HepG2 (cell line): ENCODE results near the gene DYNLL2. TPM values are rescaled to one million over a fixed set of nuclear protein-coding genes. Genes with fewer than 3 reads are reported as not detected.
A peak's percentile ranks its signal among the peaks of the same experiment; 100 is the strongest.

Source experiments
- AFF4 ChIP-seq: sonication (generic); formaldehyde crosslinking; IDR thresholded peaks from 2 replicates; pipeline ENCODE4 v1.4.0; 2020; ENCODE audit warnings: missing genetic modification reagents
- ATF1 ChIP-seq: IDR thresholded peaks from 2 replicates; pipeline ENCODE4 v1.6.1; 2016; ENCODE audit warnings: mild to moderate bottlenecking, control low read depth
- BATF2 ChIP-seq: sonication (generic); formaldehyde crosslinking; IDR thresholded peaks from 2 replicates; pipeline ENCODE4 v1.8.0; 2022; ENCODE audit warnings: mild to moderate bottlenecking, missing genetic modification reagents, moderate library complexity
- CCDC6 ChIP-seq: sonication (generic); formaldehyde crosslinking; IDR thresholded peaks from 2 replicates; pipeline ENCODE4 v1.8.1; 2022; ENCODE audit warnings: mild to moderate bottlenecking, missing genetic modification reagents, moderate library complexity
- E2F1 ChIP-seq: sonication (generic); formaldehyde crosslinking; IDR thresholded peaks from 2 replicates; pipeline ENCODE4 v1.5.0; 2020; ENCODE audit warnings: missing genetic modification reagents
- EHMT2 ChIP-seq: fragments of 200-600 bp; sonication (generic); IDR thresholded peaks from 2 replicates; pipeline ENCODE4 v1.7.0; 2017; ENCODE audit warnings: antibody characterized with exemption, low read depth, low read length, borderline replicate concordance
- FOXO1 ChIP-seq: sonication (generic); formaldehyde crosslinking; IDR thresholded peaks from 2 replicates; pipeline ENCODE4 v1.4.0; 2020; ENCODE audit warnings: missing genetic modification reagents
- HES4 ChIP-seq: sonication (generic); formaldehyde crosslinking; IDR thresholded peaks from 2 replicates; pipeline ENCODE4 v1.9.0; 2021; ENCODE audit warnings: mild to moderate bottlenecking, missing genetic modification reagents, borderline replicate concordance
- HNF4A ChIP-seq: sonication (generic); formaldehyde crosslinking; IDR thresholded peaks from 2 replicates; pipeline ENCODE4 v1.4.0; 2020; ENCODE audit warnings: missing genetic modification reagents
- NFE2L2 ChIP-seq: fragments of 150-350 bp; IDR thresholded peaks from 2 replicates; pipeline ENCODE4 v1.6.1; 2014; ENCODE audit warnings: low read length
- NFYB ChIP-seq: sonication (generic); formaldehyde crosslinking; IDR thresholded peaks from 2 replicates; pipeline ENCODE4 v1.4.0; 2020; ENCODE audit warnings: missing genetic modification reagents
- TRAFD1 ChIP-seq: sonication (generic); formaldehyde crosslinking; IDR thresholded peaks from 2 replicates; pipeline ENCODE4 v1.5.1; 2020; ENCODE audit warnings: missing genetic modification reagents, mild to moderate bottlenecking, borderline replicate concordance
- U2AF2 ChIP-seq: fragments of 200-400 bp; formaldehyde crosslinking; IDR thresholded peaks from 2 replicates; pipeline ENCODE4 v1.6.1; 2017; ENCODE audit warnings: low read depth, mild to moderate bottlenecking, low read length
- ZBTB20 ChIP-seq: sonication (generic); formaldehyde crosslinking; IDR thresholded peaks from 2 replicates; pipeline ENCODE4 v1.8.1; 2023; ENCODE audit warnings: missing genetic modification reagents, low read depth, mild to moderate bottlenecking, borderline replicate concordance
- ZEB1 ChIP-seq: IDR thresholded peaks from 2 replicates; pipeline ENCODE4 v1.6.1; 2012; ENCODE audit warnings: mild to moderate bottlenecking, low read depth, inconsistent platforms; ENCODE audit not compliant: insufficient replicate concordance
- ZFP36 ChIP-seq: fragments of 150-350 bp; IDR thresholded peaks from 2 replicates; pipeline ENCODE4 v1.6.1; 2018; ENCODE audit warnings: borderline replicate concordance, low read length, low read depth; ENCODE audit not compliant: partially characterized antibody
- ZNF20 ChIP-seq: sonication (generic); formaldehyde crosslinking; IDR thresholded peaks from 2 replicates; pipeline ENCODE4 v1.4.0; 2020; ENCODE audit warnings: mild to moderate bottlenecking, moderate library complexity, missing genetic modification reagents
- ZNF441 ChIP-seq: sonication (generic); formaldehyde crosslinking; IDR thresholded peaks from 2 replicates; pipeline ENCODE4 v1.7.0; 2021; ENCODE audit warnings: missing genetic modification reagents, borderline replicate concordance
- ZNF496 ChIP-seq: sonication (generic); formaldehyde crosslinking; IDR thresholded peaks from 2 replicates; pipeline ENCODE4 v1.8.1; 2023; ENCODE audit warnings: mild to moderate bottlenecking, moderate library complexity, missing genetic modification reagents; ENCODE audit not compliant: insufficient replicate concordance
- ZNF550 ChIP-seq: sonication (generic); formaldehyde crosslinking; IDR thresholded peaks from 2 replicates; pipeline ENCODE4 v1.4.0; 2020; ENCODE audit warnings: mild to moderate bottlenecking, missing genetic modification reagents, borderline replicate concordance
- ZNF674 ChIP-seq: sonication (generic); formaldehyde crosslinking; IDR thresholded peaks from 2 replicates; pipeline ENCODE4 v1.5.0; 2020; ENCODE audit warnings: low read depth, mild to moderate bottlenecking, missing genetic modification reagents
- ZNF740 ChIP-seq: sonication (generic); formaldehyde crosslinking; IDR thresholded peaks from 2 replicates; pipeline ENCODE4 v1.4.0; 2020; ENCODE audit warnings: missing genetic modification reagents
- ZNF816 ChIP-seq: sonication (generic); formaldehyde crosslinking; IDR thresholded peaks from 2 replicates; pipeline ENCODE4 v1.8.0; 2022; ENCODE audit warnings: missing genetic modification reagents, mild to moderate bottlenecking, borderline replicate concordance
- polyA plus RNA-seq, 8 experiments: library from polyadenylated mRNA; depleted of rRNA in 3 of 8; stranded (reverse) in 7 of 8; unstranded in 1 of 8; fragments of >200 nt; fragmentation: Illumina TruSeq in 4 of 8; extraction: Trizol in 4 of 8; gene quantifications; 2 replicates each; pipeline versions ENCODE4 v1.2.1 to v1.2.3, GENCODE V29; 2011 to 2016; ENCODE audit warnings: low read depth in 4 of 8, missing spikeins in 1 of 8, mixed read lengths in 1 of 8; ENCODE audit not compliant: insufficient read depth in 1 of 8
- total RNA-seq, 5 experiments: library from RNA; depleted of rRNA; stranded (reverse); fragments of >200 nt; fragmentation: Illumina TruSeq; extraction: Trizol; gene quantifications; 2 replicates each; pipeline ENCODE4 v1.2.3, GENCODE V29; 2016; ENCODE audit warnings: low read depth in 1 of 5

Gene DYNLL2
- total and polyA plus RNA-seq, 2 of the 13 experiments (the other 11 are each of a cell fraction or from before 2014, with no cell fraction given): 9.5 to 29.0 TPM

GRCh38 chr17:58092101-58092796 is 9.0 kb downstream of the DYNLL2 start (continued):
- no peak for TF ChIP-seq NFE2L2
- TF ChIP-seq BATF2 (CRISPR knock-in tag): no peak
- no peak for TF ChIP-seq ZNF441 (CRISPR knock-in tag)
- no peak for TF ChIP-seq FOXO1 (CRISPR knock-in tag)
- TF ChIP-seq AFF4 (CRISPR knock-in tag): no peak
- TF ChIP-seq ZEB1: peak; percentile 48
- TF ChIP-seq ZNF20 (CRISPR knock-in tag): no peak
- no peak for TF ChIP-seq U2AF2
- TF ChIP-seq ZNF816 (CRISPR knock-in tag): no peak
- peak; percentile 67 for TF ChIP-seq HNF4A (CRISPR knock-in tag)
- no peak for TF ChIP-seq NFYB (CRISPR knock-in tag)
- no peak for TF ChIP-seq ZBTB20 (CRISPR knock-in tag)
- TF ChIP-seq TRAFD1: no peak
- no peak for TF ChIP-seq ATF1 (CRISPR knock-in tag)
- TF ChIP-seq ZNF674: no peak
- peak; percentile 68 for TF ChIP-seq ZFP36
- TF ChIP-seq CCDC6 (CRISPR knock-in tag): 0 out of 2 replicates have a peak, but pooled peaks have one; percentile 37
- TF ChIP-seq ZNF496 (CRISPR knock-in tag): no peak
- no peak for TF ChIP-seq E2F1 (CRISPR knock-in tag)
- no peak for TF ChIP-seq ZNF740
- no peak for TF ChIP-seq EHMT2
- no peak for TF ChIP-seq ZNF550 (CRISPR knock-in tag)
- TF ChIP-seq HES4: no peak
